ENCODE results near the gene SH3RF1. TPM values are rescaled to one million over a fixed set of nuclear protein-coding genes. Genes with fewer than 3 reads are reported as not detected.

Gene SH3RF1
- total and polyA plus RNA-seq, 11 donors, result 1.7 to 17.2 (median 8.9) TPM

DNA sequence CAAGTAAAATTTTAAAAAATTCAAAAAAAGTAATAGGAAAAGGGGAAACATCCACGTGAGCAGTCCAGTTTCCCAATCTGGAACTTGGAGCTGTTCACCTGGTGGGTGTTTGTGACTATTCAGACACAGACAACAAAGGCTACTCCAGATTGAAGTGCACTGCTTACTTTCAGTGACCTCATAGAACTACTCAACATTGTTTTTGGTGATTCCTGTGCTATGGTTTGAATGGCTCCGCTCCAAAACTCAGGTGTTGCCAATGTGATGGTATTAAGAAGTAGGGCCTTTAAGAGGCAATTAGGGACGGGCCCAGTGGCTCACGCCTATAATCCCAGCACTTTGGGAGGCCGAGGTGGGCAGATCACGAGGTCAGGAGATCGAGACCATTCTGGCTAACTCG lies 22.1 kb downstream of the SH3RF1 start:
- Histone ChIP-seq H3K36me3 (no peaks in the 10 kb centered on the region), H3K27me3 (no peaks in the 10 kb centered on the region), H3K9me3 (no peaks in the 10 kb centered on the region), H3K4me1 (peaks cover 0 to 65% (median 47%) of the 10 kb centered on the region in 12 donors), H3K27ac (no peak overlapping the region), H3K4me3 (no peak overlapping the region)
- 96 to 100% (median 98%) methylated on average over 8 of the region's 8 CpGs for WGBS, 4 donors
- ATAC-seq (no peak), DNase-seq (no peak)
- no peak for TF ChIP-seq POLR2A (IDR thresholded peaks at IDR 0.05)
- TF ChIP-seq, protein P1, sequence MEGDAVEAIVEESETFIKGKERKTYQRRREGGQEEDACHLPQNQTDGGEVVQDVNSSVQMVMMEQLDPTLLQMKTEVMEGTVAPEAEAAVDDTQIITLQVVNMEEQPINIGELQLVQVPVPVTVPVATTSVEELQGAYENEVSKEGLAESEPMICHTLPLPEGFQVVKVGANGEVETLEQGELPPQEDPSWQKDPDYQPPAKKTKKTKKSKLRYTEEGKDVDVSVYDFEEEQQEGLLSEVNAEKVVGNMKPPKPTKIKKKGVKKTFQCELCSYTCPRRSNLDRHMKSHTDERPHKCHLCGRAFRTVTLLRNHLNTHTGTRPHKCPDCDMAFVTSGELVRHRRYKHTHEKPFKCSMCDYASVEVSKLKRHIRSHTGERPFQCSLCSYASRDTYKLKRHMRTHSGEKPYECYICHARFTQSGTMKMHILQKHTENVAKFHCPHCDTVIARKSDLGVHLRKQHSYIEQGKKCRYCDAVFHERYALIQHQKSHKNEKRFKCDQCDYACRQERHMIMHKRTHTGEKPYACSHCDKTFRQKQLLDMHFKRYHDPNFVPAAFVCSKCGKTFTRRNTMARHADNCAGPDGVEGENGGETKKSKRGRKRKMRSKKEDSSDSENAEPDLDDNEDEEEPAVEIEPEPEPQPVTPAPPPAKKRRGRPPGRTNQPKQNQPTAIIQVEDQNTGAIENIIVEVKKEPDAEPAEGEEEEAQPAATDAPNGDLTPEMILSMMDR (IDR thresholded peaks at IDR 0.05), result no peak
- intact Hi-C loops (cut with DNase I), result no loop called here

DNA sequence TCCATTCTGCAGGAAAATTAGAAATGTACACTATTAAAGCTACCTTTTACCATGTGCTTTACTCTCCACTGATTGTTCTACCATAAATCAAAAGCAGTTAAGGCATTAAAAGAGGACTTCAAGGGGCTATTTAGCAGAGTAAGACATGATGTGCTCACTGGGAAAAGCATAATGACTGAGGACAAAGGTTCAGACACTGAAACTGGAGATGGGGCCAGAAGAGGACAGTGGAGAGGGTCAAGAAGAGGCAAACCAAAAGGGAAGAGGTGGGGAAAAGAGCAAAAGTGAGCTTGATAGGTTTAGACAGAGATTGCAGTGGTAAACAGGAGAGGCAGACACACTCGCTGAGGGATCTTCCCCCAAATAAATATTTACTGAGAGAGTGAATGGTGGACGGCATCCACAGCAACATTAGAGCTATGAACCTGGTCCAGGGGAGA lies 23.8 kb downstream of the SH3RF1 start:
- ATAC-seq, result no peak
- Histone ChIP-seq H3K27ac (no peak overlapping the region), H3K9me3 (no peaks in the 10 kb centered on the region), H3K36me3 (no peaks in the 10 kb centered on the region), H3K27me3 (no peaks in the 10 kb centered on the region), H3K4me3 (no peak overlapping the region), H3K4me1 (peaks cover 0 to 57% (median 39%) of the 10 kb centered on the region in 12 donors)
- DNase-seq, result no peak
- intact Hi-C loops (cut with DNase I), result no loop called here
- no peak for TF ChIP-seq POLR2A (IDR thresholded peaks at IDR 0.05)
- TF ChIP-seq, protein P1 (IDR thresholded peaks at IDR 0.05), result no peak
- WGBS, 4 donors, result 87 to 97% (median 90%) methylated on average over 2 of the region's 2 CpGs

DNA sequence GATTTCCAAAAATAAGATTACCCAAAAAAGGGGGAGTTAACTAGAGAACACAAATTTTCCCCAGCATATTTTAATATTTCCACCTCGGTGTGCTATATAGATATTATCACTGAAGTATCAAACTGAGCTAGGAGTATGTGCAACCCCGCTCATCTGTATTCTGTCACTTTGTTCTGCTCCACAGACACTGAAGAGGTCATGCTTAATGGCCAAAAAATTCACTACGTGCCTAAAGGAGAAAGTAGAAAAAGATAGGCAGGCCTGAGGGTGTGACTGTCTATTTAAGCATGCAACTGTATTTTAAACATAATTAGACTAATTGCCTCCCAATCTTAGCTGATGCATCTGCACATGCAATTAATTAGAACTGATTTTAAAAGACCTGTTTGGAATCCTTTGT lies 24.5 kb downstream of the SH3RF1 start:
- H3K4me3 ChIP-seq, result no peak overlapping the region
- H3K27ac ChIP-seq, result no peak overlapping the region
- H3K27me3 ChIP-seq, result no peaks in the 10 kb centered on the region
- TF ChIP-seq POLR2A (IDR thresholded peaks at IDR 0.05), result no peak
- TF ChIP-seq, protein P1 (IDR thresholded peaks at IDR 0.05), result no peak
- WGBS, 4 donors, result 55 to 73% (median 63%) methylated on average over 3 of the region's 3 CpGs
- H3K9me3 ChIP-seq, result no peaks in the 10 kb centered on the region
- H3K4me1 ChIP-seq, result peaks cover 0 to 57% (median 36%) of the 10 kb centered on the region in 12 donors
- intact Hi-C loops (cut with DNase I), result no loop called here
- H3K36me3 ChIP-seq, result no peaks in the 10 kb centered on the region
- ATAC-seq (no peak), DNase-seq (no peak)

DNA sequence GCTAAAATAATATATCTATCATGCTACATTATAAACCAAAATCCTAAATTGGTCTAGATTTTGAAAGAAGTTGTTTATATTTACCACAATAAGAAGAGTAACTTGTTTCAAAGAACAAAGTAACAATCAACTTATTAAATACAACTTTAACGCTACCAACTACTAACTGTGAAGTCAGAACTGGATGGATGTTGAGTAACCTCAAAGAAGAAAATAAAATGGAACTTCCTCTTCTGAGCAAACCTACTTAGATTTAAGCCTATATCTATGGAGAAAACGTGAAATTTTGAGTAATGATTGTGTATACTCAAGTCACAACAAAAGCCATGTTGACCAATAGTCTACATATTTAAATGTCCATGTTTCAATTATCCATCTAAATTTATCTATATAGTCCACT lies 25.7 kb downstream of the SH3RF1 start:
- ATAC-seq (no peak), DNase-seq (no peak)
- H3K27me3 ChIP-seq, result no peaks in the 10 kb centered on the region
- whole genome bisulfite sequencing, 4 donors, result 89 to 95% (median 91%) methylated on average over 2 of the region's 2 CpGs
- H3K36me3 ChIP-seq, result no peaks in the 10 kb centered on the region
- no peak overlapping the region for H3K27ac ChIP-seq
- intact Hi-C loops (cut with DNase I), result no loop called here
- H3K4me1 ChIP-seq, result peaks cover 0 to 47% (median 27%) of the 10 kb centered on the region in 12 donors
- TF ChIP-seq, protein P1 (IDR thresholded peaks at IDR 0.05), result no peak
- no peak overlapping the region for H3K4me3 ChIP-seq
- H3K9me3 ChIP-seq, result no peaks in the 10 kb centered on the region
